Stimulated activated CD8-positive, alpha-beta memory T cell treated with anti-CD3 and anti-CD28 coated beads, Interleukin-7, amount 100 ng/mL, for 24 hours (primary cell): ENCODE results near the gene CCL21.
A peak's percentile ranks its signal among the peaks of the same experiment; 100 is the strongest.

Experiments
- DNase-seq: peaks from one replicate; pipeline ENCODE4 v3.0.0-alpha.2; 2020; ENCODE audit warnings: low read depth

The CCL21 gene

DNA sequence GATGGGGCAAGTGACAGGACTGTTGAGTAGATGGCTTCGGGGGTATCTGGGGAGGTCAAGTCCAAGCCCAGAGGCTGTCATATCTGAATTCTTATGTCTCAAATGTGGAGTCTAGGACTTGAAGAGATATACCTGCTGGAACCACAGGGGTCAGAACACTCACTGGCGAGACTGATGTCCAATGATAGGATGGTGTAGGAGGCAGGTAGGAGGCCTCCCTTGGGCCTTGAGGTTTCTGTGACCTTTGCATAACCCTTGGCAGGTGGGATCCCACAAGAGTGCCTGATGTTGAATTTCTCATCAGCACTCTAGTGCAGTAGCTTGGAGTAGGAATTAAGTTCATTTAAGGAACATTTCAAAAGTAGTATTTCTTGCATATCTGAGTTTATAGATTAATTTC lies 2.8 kb downstream of the CCL21 start:
- DNase-seq, result no peak

GRCh38 chr9:34701769-34702736 lies 7.9 kb downstream of the CCL21 start:
- DNase-seq, result peak; percentile 76

- DNase-seq, result peak; percentile 54
These were observed 8.7 kb downstream of the CCL21 start for GRCh38 chr9:34701023-34701768.

- no peak for DNase-seq
These were observed 15.1 kb downstream of the CCL21 start for GRCh38 chr9:34694811-34695210.

GRCh38 chr9:34693560-34693959 lies 16.4 kb downstream of the CCL21 start:
- DNase-seq, result no peak

- DNase-seq, result no peak
These were observed 18.0 kb downstream of the CCL21 start for GRCh38 chr9:34691936-34692315.

DNA sequence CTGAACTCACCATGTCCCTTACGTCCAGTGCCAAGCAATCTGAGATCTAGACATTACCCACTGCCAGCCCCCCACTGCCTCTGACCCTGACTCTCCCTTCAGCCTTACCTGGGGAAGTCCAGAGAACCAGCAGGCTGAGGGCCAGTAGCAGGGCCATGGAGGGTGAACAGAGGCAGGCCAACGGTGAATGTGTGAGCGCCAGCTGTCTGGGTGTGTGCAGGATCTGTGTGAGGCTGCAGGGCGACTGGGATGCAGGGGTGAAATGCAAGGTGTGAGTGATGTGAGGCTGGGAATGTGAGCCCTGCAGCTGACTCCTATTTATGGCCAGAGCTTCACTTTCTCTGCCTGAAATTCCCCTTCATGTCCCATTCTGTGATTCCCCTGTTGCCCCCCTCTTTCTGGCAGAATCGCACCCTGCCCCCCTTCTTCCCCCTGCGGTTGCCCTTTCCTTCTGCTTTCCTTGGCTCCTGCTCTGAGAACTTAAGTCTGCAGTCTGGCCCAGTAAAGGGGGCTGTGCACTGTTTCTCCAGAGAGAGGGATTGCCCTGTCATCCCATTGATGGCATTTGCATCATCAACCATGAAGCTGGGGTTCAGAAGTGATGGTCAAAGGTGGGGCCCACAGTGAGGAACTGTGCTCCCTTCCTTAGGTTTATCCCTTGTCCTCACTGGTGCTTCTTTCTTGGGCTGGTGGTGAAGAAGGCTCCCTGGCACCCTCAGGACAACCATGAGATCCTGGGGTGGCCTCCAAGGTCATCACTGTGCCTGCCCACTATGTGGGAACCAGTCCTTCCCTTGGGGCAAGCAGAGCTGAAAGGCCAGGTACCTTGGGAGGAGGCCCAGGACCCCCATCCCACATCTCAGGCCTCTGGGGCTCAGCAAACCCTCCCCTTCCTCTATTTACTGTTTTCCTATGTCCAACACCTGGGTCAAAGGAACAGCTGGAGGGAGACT lies 18.7 kb downstream of the CCL21 start, which contains the start of gene CCL19:
Gene CCL19, minus strand, starts transcription at position 294 of the 953 bp plus-strand sequence. Its CDS starts 137 bp downstream, at position 157.
- no peak for DNase-seq

- DNase-seq, result no peak
These were observed 20.4 kb downstream of the CCL21 start for GRCh38 chr9:34689512-34689911.

DNA sequence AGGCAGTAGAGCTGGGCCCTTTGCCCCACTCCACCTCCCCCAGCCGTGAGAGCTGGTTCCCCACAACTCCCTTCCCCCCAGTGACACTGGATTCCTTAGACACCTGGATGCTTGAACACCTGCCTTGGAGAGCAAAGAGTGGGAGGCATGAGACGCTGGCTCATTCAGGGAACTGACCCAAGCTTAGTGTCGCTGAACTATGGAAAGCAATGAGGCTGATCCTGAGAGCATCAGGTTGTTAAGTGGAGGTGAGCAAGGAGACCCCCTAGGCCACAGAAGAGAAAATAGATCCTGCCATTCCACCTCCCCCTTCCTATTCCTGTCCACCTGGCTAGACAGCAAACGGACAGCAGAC lies 20.8 kb downstream of the CCL21 start:
- DNase-seq, result no peak

GRCh38 chr9:34688329-34689115 lies 21.4 kb downstream of the CCL21 start:
- no peak for DNase-seq

GRCh38 chr9:34687276-34688030 lies 22.5 kb downstream of the CCL21 start:
- DNase-seq, result no peak

DNA sequence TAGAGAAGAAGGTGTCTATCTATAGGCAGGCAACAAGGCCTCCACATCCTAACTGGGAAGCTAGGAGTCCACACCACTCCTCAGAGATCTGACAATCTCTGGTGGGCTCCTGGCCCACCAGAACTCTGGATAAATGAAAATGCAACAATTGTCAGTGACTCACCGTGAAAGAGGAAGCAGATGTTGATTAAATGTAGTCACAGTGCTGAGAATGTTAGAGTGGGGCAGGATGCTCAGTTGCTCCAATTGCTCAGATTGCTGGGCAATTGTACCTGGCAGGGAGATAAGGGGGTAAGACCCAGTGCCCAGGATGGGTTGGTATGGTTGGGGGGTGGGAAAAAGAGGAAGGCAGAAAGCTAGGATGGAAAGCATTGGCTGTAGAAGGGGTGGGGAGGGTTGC lies 23.2 kb downstream of the CCL21 start:
- no peak for DNase-seq

- no peak for DNase-seq
These were observed 23.7 kb downstream of the CCL21 start for GRCh38 chr9:34686231-34686630.

DNA sequence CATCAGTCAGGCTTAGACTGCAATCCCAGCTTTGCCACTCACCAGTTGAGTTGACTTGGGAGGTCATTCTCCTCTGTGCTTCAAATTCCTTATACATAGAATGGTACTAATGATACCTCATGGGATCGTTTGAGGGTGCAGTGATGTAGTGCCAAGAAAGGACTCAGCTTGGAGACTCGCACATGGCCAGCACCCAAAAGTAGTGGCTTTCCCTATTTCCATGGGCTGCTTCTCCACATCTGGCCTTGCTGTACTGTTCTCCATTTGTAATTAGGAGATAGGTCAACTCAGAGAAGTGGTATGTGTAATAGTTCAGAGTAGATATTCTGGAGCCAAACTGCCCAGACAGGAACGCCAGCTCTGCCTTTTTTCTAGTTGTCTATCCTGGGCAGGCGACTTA lies 24.3 kb downstream of the CCL21 start:
- no peak for DNase-seq

DNA sequence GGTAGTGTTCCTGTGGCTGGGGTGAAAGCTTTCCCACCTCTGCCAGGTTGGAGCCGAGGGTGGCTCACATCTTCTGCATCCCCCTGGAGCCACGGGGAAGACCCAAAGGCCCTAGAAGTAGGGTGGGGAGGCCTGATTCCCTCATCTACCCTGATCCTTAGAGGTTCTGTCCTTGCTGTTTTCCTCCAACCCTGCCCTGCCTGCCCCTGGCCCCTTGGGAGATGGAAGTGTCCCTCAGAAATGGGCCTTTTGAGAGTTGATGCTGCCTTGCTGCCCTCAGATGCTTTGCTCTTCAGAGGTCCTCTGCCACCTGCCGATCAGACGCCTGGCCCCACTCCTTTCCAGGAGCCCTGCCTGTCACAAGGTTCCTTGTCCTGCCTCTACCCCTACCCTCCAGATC lies 25.1 kb downstream of the CCL21 start:
- no peak for DNase-seq

GRCh38 chr9:34684145-34684544 lies 25.8 kb downstream of the CCL21 start:
- no peak for DNase-seq

GRCh38 chr9:34675869-34676268 lies 34.1 kb downstream of the CCL21 start:
- no peak for DNase-seq

DNA sequence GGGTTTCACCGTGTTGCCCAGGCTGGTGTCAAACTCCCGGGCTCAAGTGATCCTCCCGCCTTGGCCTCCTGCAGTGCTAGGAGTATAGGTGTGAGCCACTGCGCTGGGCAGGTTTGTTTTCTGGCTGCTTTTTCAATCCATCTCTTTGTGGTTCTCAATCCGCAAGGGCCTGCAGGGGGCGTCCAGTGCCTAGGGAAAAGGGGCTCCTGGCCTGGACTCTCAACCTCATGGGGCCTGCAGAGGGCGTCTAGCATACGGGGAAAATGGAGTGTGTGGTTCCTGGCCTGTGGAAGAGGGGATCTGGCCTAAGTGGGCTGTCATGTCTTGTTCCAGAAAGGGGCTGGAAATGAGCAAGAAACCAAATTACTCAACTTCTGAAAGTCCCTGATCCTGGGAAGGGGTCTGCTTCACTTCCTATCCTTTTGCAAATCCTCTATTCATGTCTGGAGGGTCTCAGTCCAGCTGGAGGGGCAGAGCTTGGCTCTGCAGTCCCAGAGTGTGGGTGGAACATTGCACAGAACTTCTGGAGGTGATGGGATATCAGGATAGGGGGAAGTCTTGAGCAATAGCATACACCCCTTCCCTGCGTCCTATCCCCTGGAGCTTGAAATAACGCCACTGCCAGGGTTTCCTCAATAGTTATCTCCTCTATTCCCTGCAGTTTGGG lies 34.8 kb downstream of the CCL21 start:
- DNase-seq, result peak; percentile 36

- no peak for DNase-seq
These were observed 35.5 kb downstream of the CCL21 start for GRCh38 chr9:34674440-34674839.

DNA sequence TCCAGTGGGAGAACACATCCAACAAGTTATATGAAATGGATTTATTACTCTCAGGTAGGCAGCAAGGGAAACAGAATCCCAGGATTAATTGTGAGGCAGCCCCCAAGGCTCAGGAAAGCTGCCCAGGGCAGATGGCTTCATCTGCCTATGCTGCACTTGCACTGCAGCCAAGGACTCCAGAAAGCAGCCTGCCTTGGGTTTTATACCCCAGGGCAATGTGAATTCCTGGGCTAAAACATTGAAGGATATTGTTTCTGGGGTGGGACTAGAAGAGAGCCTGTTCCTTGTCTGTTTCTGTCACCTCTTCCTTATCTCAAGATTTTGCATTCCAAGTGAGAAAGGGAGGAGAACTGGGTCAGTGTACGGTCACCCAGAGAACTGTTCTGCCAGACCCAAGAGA lies 38.6 kb downstream of the CCL21 start:
- DNase-seq, result no peak
